Gastroesophageal sphincter (tissue), 4 donors: ENCODE measurements around the gene STUB1. TPM values are rescaled to one million over a fixed set of nuclear protein-coding genes. Genes with fewer than 3 reads are reported as not detected.

Source experiments
- ATAC-seq: fragments of 150-250 bp; one replicate; pipeline ENCODE4 v1.9.1; 2016; ENCODE audit warnings: mild to moderate bottlenecking, moderate library complexity
- H3K27ac ChIP-seq, 4 donors: fragments of 200-600 bp; sonication (generic) in 3 of 4; 1 replicate in 3 of 4; 2 replicates in 1 of 4; pipeline ENCODE4 v1.5.1; 2016 to 2019
- H3K27me3 ChIP-seq: fragments of 200-600 bp; sonication (generic); one replicate; pipeline ENCODE4 v1.5.1; 2019
- H3K36me3 ChIP-seq, 2 donors: fragments of 200-600 bp; sonication (generic); one replicate each; pipeline ENCODE4 v1.5.1; 2019; ENCODE audit warnings: control low read depth in 1 of 2
- H3K4me1 ChIP-seq, 3 donors: fragments of 200-600 bp; sonication (generic); 1 replicate in 2 of 3; 2 replicates in 1 of 3; pipeline ENCODE4 v1.5.1; 2016 to 2019; ENCODE audit warnings: control low read depth in 2 of 3
- H3K4me3 ChIP-seq, 2 donors: fragments of 200-600 bp; sonication (generic); one replicate each; pipeline ENCODE4 v1.5.1; 2019; ENCODE audit warnings: mild to moderate bottlenecking in 1 of 2, moderate library complexity in 1 of 2
- H3K9me3 ChIP-seq, 3 donors: fragments of 200-600 bp; sonication (generic); one replicate each; pipeline ENCODE4 v1.5.1; 2017 to 2019; ENCODE audit warnings: control low read depth in 2 of 3
- EP300 ChIP-seq: sonication (generic); formaldehyde crosslinking; IDR thresholded peaks from one replicate; pipeline ENCODE4 v1.6.1; 2017; ENCODE audit warnings: antibody characterized with exemption, mild to moderate bottlenecking
- POLR2A ChIP-seq, 2 donors: fragments of 450-650 bp; IDR thresholded peaks; one replicate each; pipeline ENCODE4 v1.6.1; 2017; ENCODE audit warnings: antibody characterized with exemption in 2 of 2, mild to moderate bottlenecking in 2 of 2, moderate library complexity in 1 of 2
- POLR2AphosphoS5 ChIP-seq: sonication (generic); formaldehyde crosslinking; IDR thresholded peaks from one replicate; pipeline ENCODE4 v1.6.1; 2017; ENCODE audit warnings: antibody characterized with exemption
- WGBS, 2 donors: methylation state at CpG; one replicate each; pipeline ENCODE4 v1.1.5; 2018; ENCODE audit warnings: low coverage in 1 of 2; 5-methylcytosine and 5-hydroxymethylcytosine counted together
- total RNA-seq, 4 donors: library from RNA; depleted of rRNA; stranded (reverse); fragments of >200 nt; gene quantifications; one replicate each; pipeline ENCODE4 v1.1.0, GENCODE V29; 2016
- TF ChIP-seq, protein P1 (sequence below), 4 experiments: fragments of 200-600 bp in 2 of 4; fragments of 450-650 bp in 2 of 4; sonication (generic) in 1 of 4; IDR thresholded peaks; one replicate each; pipeline ENCODE4 v1.5.1; 2017 to 2019; ENCODE audit warnings: antibody characterized with exemption in 4 of 4, mild to moderate bottlenecking in 2 of 4, moderate library complexity in 2 of 4

Gene STUB1
- total RNA-seq, 4 donors from 2014 or later, result 161 to 212 (median 179) TPM

DNA sequence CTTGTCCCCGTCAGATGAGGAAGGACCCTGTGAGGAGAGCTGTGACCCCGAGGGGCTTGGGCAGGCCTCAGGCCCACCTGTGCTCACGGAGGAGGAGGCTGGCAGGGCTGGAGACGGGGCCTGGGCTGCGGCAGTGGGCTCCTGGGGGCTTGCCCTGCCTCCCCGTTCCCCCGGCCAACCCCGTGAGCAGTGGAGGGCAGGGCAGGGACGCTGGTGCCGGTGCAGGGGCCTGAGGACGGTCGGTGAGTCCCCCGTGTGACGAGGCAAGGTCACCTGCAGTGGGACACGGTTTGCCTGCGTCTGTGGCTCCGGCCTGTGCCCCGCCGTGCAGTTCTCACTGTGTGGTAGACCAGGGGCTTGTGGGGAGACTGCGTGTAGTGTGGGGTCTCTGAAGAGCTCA lies 20.6 kb upstream of the STUB1 start:
- no peaks in the 10 kb centered on the region for H3K27me3 ChIP-seq
- no peak for ATAC-seq
- peak overlapping the region in 3 of 4 donors; percentile 83 to 91 (median 84) for H3K27ac ChIP-seq
- peaks cover 0 to 43% of the 10 kb centered on the region in 2 donors for H3K36me3 ChIP-seq
- no peak overlapping the region for H3K4me3 ChIP-seq
- no peaks in the 10 kb centered on the region for H3K9me3 ChIP-seq
- peaks cover 0 to 24% (median 12%) of the 10 kb centered on the region in 3 donors for H3K4me1 ChIP-seq
- WGBS, 2 donors, result 70% methylated on average over 2 of the region's 20 CpGs; no CpG with 5 or more reads in 1 of the 2 donors
- TF ChIP-seq EP300, result no peak
- TF ChIP-seq POLR2AphosphoS5, result no peak
- no peak for TF ChIP-seq POLR2A (IDR thresholded peaks at IDR 0.05)
- TF ChIP-seq, protein P1, sequence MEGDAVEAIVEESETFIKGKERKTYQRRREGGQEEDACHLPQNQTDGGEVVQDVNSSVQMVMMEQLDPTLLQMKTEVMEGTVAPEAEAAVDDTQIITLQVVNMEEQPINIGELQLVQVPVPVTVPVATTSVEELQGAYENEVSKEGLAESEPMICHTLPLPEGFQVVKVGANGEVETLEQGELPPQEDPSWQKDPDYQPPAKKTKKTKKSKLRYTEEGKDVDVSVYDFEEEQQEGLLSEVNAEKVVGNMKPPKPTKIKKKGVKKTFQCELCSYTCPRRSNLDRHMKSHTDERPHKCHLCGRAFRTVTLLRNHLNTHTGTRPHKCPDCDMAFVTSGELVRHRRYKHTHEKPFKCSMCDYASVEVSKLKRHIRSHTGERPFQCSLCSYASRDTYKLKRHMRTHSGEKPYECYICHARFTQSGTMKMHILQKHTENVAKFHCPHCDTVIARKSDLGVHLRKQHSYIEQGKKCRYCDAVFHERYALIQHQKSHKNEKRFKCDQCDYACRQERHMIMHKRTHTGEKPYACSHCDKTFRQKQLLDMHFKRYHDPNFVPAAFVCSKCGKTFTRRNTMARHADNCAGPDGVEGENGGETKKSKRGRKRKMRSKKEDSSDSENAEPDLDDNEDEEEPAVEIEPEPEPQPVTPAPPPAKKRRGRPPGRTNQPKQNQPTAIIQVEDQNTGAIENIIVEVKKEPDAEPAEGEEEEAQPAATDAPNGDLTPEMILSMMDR (IDR thresholded peaks at IDR 0.05), result no peak

DNA sequence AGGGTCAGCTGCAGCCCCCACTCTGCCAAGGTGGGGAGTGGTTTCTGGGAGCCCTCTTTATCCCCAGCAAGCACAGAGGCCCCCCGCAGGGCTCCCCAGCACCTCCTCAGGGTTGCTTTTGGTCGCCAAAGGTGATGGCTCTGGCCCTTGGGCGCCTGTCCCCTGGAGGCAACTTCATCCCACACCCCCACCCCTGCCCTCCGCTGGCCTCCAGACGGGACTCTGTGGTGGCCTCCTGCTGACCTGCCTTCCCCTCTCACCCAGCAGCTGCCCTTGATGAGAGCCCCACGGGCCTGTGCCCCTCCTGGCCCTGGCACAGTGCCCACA lies 20.1 kb upstream of the STUB1 start:
- no peaks in the 10 kb centered on the region for H3K27me3 ChIP-seq
- H3K36me3 ChIP-seq, result peaks cover 0 to 39% of the 10 kb centered on the region in 2 donors
- peaks cover 0 to 24% (median 12%) of the 10 kb centered on the region in 3 donors for H3K4me1 ChIP-seq
- peak overlapping the region in 1 of 2 donors; percentile 43 for H3K4me3 ChIP-seq
- ATAC-seq, result no peak
- no CpG with 5 or more reads among the region's 6 CpGs for WGBS, 2 donors
- no peaks in the 10 kb centered on the region for H3K9me3 ChIP-seq
- TF ChIP-seq, protein P1 (IDR thresholded peaks at IDR 0.05), result no peak
- TF ChIP-seq POLR2A (IDR thresholded peaks at IDR 0.05) (no peak), POLR2AphosphoS5 (no peak), EP300 (no peak)
- H3K27ac ChIP-seq, result peak overlapping the region; percentile 31 to 91 (median 84)

DNA sequence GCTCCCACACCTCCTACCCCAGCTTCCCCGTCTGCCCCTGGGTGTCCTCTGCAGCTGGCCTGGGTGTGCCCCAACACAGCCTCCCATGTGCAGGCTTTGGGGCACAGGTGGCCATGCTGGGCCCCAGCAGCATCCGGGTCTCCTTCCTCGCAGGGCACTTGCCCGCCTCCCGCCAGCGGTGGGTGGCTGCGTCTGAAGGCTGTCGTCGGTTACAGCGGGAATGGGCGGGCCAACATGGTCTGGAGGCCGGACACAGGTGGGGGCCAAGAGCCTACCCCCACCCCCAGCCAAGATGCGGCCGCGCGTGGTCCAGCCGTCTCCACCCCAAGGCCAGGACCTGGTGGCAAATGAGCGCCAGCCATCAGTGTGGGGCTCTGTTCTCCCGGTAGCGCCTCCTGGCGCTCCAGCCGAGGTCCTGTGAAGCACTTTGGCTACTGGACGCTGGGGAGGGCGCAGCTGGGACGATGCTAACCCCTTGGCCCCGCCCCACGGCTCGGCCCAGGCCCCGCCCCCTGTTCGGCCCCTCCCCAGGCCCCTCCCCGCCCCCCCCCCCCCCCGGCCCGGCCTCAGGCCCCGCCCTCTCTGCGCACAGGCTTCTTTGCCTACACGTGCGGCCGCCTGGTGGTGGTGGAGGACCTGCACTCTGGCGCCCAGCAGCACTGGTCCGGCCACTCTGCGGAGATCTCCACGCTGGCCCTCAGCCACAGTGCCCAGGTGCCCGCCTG lies 19.6 kb upstream of the STUB1 start:
- H3K4me3 ChIP-seq, result peak overlapping the region in 1 of 2 donors; percentile 43
- no peaks in the 10 kb centered on the region for H3K9me3 ChIP-seq
- peaks cover 0 to 33% of the 10 kb centered on the region in 2 donors for H3K36me3 ChIP-seq
- H3K27me3 ChIP-seq, result no peaks in the 10 kb centered on the region
- TF ChIP-seq, protein P1 (IDR thresholded peaks at IDR 0.05), result peak in 3 of 4 experiments; percentile 72 to 76 (median 74)
- TF ChIP-seq EP300 (no peak), POLR2AphosphoS5 (no peak), POLR2A (IDR thresholded peaks at IDR 0.05) (no peak)
- WGBS, 2 donors, result no CpG with 5 or more reads among the region's 43 CpGs
- H3K27ac ChIP-seq, result peak overlapping the region; percentile 31 to 91 (median 84)
- peak; percentile 87 for ATAC-seq
- peaks cover 0 to 24% (median 12%) of the 10 kb centered on the region in 3 donors for H3K4me1 ChIP-seq

DNA sequence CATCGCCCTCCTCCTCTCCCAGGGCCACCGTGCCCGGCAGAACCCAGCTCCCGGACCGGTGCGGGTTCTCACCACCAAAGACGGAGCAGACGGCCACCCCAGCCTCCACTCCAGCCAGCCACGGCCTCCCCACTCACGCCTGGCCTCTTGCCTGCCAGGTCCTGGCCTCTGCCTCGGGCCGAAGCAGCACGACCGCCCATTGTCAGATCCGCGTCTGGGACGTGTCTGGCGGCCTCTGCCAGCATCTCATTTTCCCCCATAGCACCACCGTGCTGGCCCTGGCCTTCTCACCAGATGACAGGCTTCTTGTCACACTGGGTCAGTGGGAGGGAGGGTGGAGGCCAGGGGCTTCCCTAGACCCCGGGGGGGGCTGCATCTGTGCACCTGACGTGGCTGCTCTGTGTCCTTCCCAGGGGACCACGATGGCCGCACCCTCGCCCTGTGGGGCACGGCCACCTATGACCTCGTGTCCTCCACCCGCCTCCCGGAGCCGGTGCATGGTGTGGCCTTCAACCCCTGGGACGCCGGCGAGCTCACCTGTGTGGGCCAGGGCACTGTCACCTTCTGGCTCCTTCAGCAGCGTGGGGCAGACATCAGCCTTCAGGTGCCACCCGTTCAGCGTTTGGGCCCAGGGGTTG lies 18.9 kb upstream of the STUB1 start:
- Histone ChIP-seq H3K36me3 (peaks cover 0 to 27% of the 10 kb centered on the region in 2 donors), H3K4me3 (peak overlapping the region in 1 of 2 donors; percentile 43), H3K9me3 (no peaks in the 10 kb centered on the region), H3K27ac (peak overlapping the region; percentile 11 to 84 (median 82)), H3K4me1 (peaks cover 0 to 24% (median 12%) of the 10 kb centered on the region in 3 donors), H3K27me3 (no peaks in the 10 kb centered on the region)
- TF ChIP-seq, protein P1 (IDR thresholded peaks at IDR 0.05), result no peak
- TF ChIP-seq EP300, result no peak
- no peak for TF ChIP-seq POLR2A (IDR thresholded peaks at IDR 0.05)
- TF ChIP-seq POLR2AphosphoS5, result no peak
- peak; percentile 1 for ATAC-seq
- 90% methylated on average over 4 of the region's 35 CpGs; no CpG with 5 or more reads in 1 of the 2 donors for WGBS, 2 donors
